ENCODE results near the gene CCM2. TPM values are rescaled to one million over a fixed set of nuclear protein-coding genes. Genes with fewer than 3 reads are reported as not detected.

Gene CCM2
- total RNA-seq, 2 experiments from 2014 or later, result 58.9 to 89.1 TPM

DNA sequence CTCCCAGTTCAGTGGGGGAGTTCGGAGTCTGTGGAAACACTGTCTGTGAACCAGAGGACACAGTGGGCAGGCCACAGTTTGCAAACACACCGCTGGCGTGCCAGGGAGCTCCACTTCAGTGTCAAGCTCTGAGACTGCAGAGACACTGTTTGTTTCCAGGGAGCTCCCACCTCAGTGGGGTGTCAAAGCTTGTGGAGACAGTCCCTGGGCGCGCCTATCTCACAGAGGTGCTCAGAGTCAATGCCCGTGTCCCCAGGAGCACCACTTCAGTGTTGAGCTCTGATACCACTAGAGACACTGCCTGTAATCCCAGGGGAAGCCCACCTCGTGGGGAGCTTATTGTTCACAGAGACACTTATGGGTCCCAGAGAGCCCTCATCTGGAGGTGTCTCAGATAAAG lies 25.5 kb upstream of the CCM2 start:
- H3K9me3 ChIP-seq (ENCODE audit: low read length), result no peaks in the 10 kb centered on the region
- peaks cover 40% of the 10 kb centered on the region for H3K4me1 ChIP-seq (ENCODE audit: insufficient read depth, low read length, poor library complexity, severe bottlenecking)
- H3K9me2 ChIP-seq (ENCODE audit: insufficient read depth, low read length), result no peaks in the 10 kb centered on the region
- no peaks in the 10 kb centered on the region for H4K20me1 ChIP-seq (ENCODE audit: insufficient read depth, low read length)
- POLR2A ChIA-PET, result interaction anchor here (0.5 to 2.7 kb wide), 5 partner anchors 11 to 162 kb away, joined by 3 to 16 read pairs (median 5); no protein-coding TSS in a partner anchor
- no peak overlapping the region for H3K4me2 ChIP-seq (ENCODE audit: low read length)
- H3K79me2 ChIP-seq (ENCODE audit: insufficient read depth, low read depth, low read length), result peaks cover 12% of the 10 kb centered on the region; the same call in 1 of the 2 replicates
- CTCF ChIA-PET (ENCODE audit: unreplicated experiment), result interaction anchor here (0.7 to 3.2 kb wide), 5 partner anchors 24 to 161 kb away, joined by 3 to 17 read pairs (median 6); partner anchors contain the start of gene CCM2
- DNase-seq (ENCODE audit: low spot score), result no peak
- no peak for TF ChIP-seq EZH2phosphoT487 (IDR thresholded peaks at IDR 0.05; ENCODE audit: borderline replicate concordance, low read depth, low read length)
- TF ChIP-seq, protein P1, sequence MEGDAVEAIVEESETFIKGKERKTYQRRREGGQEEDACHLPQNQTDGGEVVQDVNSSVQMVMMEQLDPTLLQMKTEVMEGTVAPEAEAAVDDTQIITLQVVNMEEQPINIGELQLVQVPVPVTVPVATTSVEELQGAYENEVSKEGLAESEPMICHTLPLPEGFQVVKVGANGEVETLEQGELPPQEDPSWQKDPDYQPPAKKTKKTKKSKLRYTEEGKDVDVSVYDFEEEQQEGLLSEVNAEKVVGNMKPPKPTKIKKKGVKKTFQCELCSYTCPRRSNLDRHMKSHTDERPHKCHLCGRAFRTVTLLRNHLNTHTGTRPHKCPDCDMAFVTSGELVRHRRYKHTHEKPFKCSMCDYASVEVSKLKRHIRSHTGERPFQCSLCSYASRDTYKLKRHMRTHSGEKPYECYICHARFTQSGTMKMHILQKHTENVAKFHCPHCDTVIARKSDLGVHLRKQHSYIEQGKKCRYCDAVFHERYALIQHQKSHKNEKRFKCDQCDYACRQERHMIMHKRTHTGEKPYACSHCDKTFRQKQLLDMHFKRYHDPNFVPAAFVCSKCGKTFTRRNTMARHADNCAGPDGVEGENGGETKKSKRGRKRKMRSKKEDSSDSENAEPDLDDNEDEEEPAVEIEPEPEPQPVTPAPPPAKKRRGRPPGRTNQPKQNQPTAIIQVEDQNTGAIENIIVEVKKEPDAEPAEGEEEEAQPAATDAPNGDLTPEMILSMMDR (conservative IDR thresholded peaks at IDR 0.05; ENCODE audit: low read length), result no peak
- H3K4me3 ChIP-seq (ENCODE audit: low read depth, low read length, poor library complexity, severe bottlenecking), result no peak overlapping the region
- H3K36me3 ChIP-seq (ENCODE audit: insufficient read depth, low read length), result peaks cover 37% of the 10 kb centered on the region; the same call in 1 of the 2 replicates
- BruUV-seq (replicated peaks), result no TSS peak
- H2AFZ ChIP-seq (ENCODE audit: low read length), result no peak overlapping the region
- intact Hi-C loops (cut with micrococcal nuclease; ENCODE audit: unreplicated experiment), result loop anchor here (10.0 kb wide), 1 partner anchor 790 kb away; no protein-coding TSS in a partner anchor
- H3K27ac ChIP-seq (ENCODE audit: low read depth, low read length, poor library complexity, severe bottlenecking), result no peak overlapping the region

DNA sequence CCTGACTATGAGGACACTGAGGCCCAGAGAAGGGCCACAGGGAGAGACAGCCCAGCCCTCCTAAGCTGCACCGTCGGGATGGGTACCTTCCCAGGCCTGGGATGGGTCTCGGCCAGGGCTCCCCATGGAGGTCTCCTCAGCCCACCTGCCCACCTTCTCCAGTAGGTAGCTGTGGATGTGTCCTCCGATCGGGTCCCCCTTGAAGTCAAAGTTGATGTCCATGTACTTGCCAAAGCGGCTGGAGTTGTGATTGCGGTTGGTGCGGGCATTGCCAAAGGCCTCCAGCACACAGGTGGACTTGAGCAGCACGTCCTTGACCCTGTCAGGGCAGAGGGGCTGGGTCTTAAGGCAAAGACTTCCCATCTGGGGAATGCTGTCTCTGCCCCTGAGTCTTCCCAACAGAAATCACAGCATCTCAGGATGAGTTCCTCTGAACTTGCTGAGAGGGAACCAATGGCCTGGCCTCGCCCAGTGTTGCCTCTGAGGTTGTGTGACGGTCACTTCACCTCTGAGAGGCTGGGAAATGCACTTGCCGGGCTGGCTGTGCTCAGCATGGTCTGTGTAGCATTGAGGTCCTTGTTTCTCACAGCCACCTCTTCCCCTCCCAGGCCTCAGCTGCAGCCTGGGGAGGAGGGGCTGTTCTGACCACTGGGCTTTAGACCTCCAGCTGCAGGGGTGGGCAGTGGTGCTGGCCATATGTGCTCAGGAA lies 24.5 kb upstream of the CCM2 start:
- Histone ChIP-seq H3K9me3 (ENCODE audit: low read length) (no peaks in the 10 kb centered on the region), H3K79me2 (ENCODE audit: insufficient read depth, low read depth, low read length) (peaks cover 12% of the 10 kb centered on the region; the same call in 1 of the 2 replicates), H4K20me1 (ENCODE audit: insufficient read depth, low read length) (no peaks in the 10 kb centered on the region), H3K4me1 (ENCODE audit: insufficient read depth, low read length, poor library complexity, severe bottlenecking) (peaks cover 46% of the 10 kb centered on the region), H2AFZ (ENCODE audit: low read length) (no peak overlapping the region), H3K4me3 (ENCODE audit: low read depth, low read length, poor library complexity, severe bottlenecking) (no peak overlapping the region), H3K27ac (ENCODE audit: low read depth, low read length, poor library complexity, severe bottlenecking) (no peak overlapping the region), H3K9me2 (ENCODE audit: insufficient read depth, low read length) (no peaks in the 10 kb centered on the region), H3K36me3 (ENCODE audit: insufficient read depth, low read length) (peaks cover 46% of the 10 kb centered on the region; the same call in 1 of the 2 replicates), H3K4me2 (ENCODE audit: low read length) (no peak overlapping the region)
- no TSS peak for BruUV-seq (replicated peaks)
- POLR2A ChIA-PET, result interaction anchor here (1.1 to 2.0 kb wide), 2 partner anchors 26 to 29 kb away, joined by 5 to 6 read pairs; no protein-coding TSS in a partner anchor
- CTCF ChIA-PET (ENCODE audit: unreplicated experiment), result interaction anchor here (3.0 kb wide), 1 partner anchor 160 kb away, joined by 9 read pairs; no protein-coding TSS in a partner anchor
- TF ChIP-seq, protein P1 (conservative IDR thresholded peaks at IDR 0.05; ENCODE audit: low read length), result no peak
- DNase-seq (ENCODE audit: low spot score), result no peak
- intact Hi-C loops (cut with micrococcal nuclease; ENCODE audit: unreplicated experiment), result loop anchor here (10.0 kb wide), 1 partner anchor 789 kb away; no protein-coding TSS in a partner anchor
